GM23338 (cell line): ENCODE measurements around the gene TTC39B.

Source experiments
- CREB1 ChIP-seq: fragments of 250-450 bp; sonication (Bioruptor Pico); IDR thresholded peaks from 2 replicates; pipeline ENCODE4 v1.5.0; 2020; ENCODE audit warnings: low read depth, mild to moderate bottlenecking, moderate library complexity
- EZH2 ChIP-seq: fragments of 200-600 bp; sonication (generic); IDR thresholded peaks from one replicate; pipeline ENCODE4 v1.8.0; 2017; ENCODE audit warnings: antibody characterized with exemption, mild to moderate bottlenecking, low read depth; ENCODE audit not compliant: unreplicated experiment
- EZH2phosphoT487 ChIP-seq: fragments of 200-600 bp; sonication (generic); IDR thresholded peaks from one replicate; pipeline ENCODE4 v1.8.1; 2018; ENCODE audit warnings: antibody characterized with exemption; ENCODE audit not compliant: unreplicated experiment
- JUNB ChIP-seq: IDR thresholded peaks from one replicate; pipeline ENCODE4 v1.6.1; 2016; ENCODE audit warnings: antibody characterized with exemption; ENCODE audit not compliant: unreplicated experiment
- NANOG ChIP-seq: IDR thresholded peaks from 2 replicates; pipeline ENCODE4 v1.6.1; 2016; ENCODE audit warnings: antibody characterized with exemption, borderline replicate concordance
- POLR2AphosphoS5 ChIP-seq: IDR thresholded peaks from 2 replicates; pipeline ENCODE4 v1.6.1; 2016; ENCODE audit warnings: antibody characterized with exemption, low read depth
- ZNF114 ChIP-seq: fragments of 250-450 bp; sonication (Bioruptor Pico); IDR thresholded peaks from 2 replicates; pipeline ENCODE4 v1.5.0; 2020; ENCODE audit warnings: mild to moderate bottlenecking, moderate library complexity
- ZNF331 ChIP-seq: fragments of 250-450 bp; sonication (Bioruptor Pico); IDR thresholded peaks from 2 replicates; pipeline ENCODE4 v1.5.0; 2020; ENCODE audit warnings: low read depth, mild to moderate bottlenecking, moderate library complexity
- TF ChIP-seq, protein P1 (sequence below), 2 experiments: fragments of 200-600 bp in 1 of 2; sonication (generic) in 1 of 2; conservative IDR thresholded peaks; 2 replicates each; pipeline versions ENCODE4 v1.5.1 to v1.6.1; 2016 to 2017; ENCODE audit warnings: antibody characterized with exemption in 2 of 2, low read depth in 2 of 2, mild to moderate bottlenecking in 2 of 2, moderate library complexity in 1 of 2
- TF ChIP-seq, protein P2 (sequence below): IDR thresholded peaks from one replicate; pipeline ENCODE4 v1.6.1; 2018; ENCODE audit warnings: antibody characterized with exemption; ENCODE audit not compliant: unreplicated experiment

DNA sequence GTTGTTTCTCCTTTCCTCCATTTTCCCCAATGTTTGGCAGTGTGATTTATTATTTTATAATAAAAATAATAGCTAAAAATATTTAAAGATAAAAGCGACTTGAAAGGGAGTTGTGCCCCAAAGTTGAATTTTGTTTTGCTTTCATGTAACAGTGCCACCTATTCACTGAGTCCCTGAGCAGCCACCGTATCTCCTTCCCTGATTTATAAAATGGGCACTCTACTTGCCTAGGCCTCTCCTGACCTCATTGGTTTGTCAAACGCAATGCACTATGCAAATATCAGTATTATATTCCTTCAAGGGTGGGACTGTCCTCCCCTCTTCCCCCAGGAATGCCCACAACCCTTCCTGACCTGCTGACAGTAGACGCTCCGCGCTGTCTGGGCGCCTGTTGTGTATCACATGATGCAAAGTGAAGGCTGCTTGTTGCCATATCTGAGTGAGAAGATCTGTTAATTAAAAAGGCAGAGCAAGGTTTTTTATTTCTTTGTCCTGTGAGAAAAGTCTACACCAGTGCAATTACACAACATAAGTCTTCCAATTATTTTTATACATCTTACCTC is 81.4 kb downstream of the TTC39B start:
- TF ChIP-seq, protein P1, sequence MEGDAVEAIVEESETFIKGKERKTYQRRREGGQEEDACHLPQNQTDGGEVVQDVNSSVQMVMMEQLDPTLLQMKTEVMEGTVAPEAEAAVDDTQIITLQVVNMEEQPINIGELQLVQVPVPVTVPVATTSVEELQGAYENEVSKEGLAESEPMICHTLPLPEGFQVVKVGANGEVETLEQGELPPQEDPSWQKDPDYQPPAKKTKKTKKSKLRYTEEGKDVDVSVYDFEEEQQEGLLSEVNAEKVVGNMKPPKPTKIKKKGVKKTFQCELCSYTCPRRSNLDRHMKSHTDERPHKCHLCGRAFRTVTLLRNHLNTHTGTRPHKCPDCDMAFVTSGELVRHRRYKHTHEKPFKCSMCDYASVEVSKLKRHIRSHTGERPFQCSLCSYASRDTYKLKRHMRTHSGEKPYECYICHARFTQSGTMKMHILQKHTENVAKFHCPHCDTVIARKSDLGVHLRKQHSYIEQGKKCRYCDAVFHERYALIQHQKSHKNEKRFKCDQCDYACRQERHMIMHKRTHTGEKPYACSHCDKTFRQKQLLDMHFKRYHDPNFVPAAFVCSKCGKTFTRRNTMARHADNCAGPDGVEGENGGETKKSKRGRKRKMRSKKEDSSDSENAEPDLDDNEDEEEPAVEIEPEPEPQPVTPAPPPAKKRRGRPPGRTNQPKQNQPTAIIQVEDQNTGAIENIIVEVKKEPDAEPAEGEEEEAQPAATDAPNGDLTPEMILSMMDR (conservative IDR thresholded peaks at IDR 0.05; ENCODE audit: low read depth in 2 of 2): no peak
- TF ChIP-seq POLR2AphosphoS5 (no peak), ZNF114 (CRISPR knock-in tag) (no peak), EZH2 (no peak), ZNF331 (CRISPR knock-in tag) (no peak), CREB1 (no peak), NANOG (no peak), EZH2phosphoT487 (no peak), JUNB (no peak)
- TF ChIP-seq, protein P2, sequence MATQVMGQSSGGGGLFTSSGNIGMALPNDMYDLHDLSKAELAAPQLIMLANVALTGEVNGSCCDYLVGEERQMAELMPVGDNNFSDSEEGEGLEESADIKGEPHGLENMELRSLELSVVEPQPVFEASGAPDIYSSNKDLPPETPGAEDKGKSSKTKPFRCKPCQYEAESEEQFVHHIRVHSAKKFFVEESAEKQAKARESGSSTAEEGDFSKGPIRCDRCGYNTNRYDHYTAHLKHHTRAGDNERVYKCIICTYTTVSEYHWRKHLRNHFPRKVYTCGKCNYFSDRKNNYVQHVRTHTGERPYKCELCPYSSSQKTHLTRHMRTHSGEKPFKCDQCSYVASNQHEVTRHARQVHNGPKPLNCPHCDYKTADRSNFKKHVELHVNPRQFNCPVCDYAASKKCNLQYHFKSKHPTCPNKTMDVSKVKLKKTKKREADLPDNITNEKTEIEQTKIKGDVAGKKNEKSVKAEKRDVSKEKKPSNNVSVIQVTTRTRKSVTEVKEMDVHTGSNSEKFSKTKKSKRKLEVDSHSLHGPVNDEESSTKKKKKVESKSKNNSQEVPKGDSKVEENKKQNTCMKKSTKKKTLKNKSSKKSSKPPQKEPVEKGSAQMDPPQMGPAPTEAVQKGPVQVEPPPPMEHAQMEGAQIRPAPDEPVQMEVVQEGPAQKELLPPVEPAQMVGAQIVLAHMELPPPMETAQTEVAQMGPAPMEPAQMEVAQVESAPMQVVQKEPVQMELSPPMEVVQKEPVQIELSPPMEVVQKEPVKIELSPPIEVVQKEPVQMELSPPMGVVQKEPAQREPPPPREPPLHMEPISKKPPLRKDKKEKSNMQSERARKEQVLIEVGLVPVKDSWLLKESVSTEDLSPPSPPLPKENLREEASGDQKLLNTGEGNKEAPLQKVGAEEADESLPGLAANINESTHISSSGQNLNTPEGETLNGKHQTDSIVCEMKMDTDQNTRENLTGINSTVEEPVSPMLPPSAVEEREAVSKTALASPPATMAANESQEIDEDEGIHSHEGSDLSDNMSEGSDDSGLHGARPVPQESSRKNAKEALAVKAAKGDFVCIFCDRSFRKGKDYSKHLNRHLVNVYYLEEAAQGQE: no peak
